Stimulated activated CD4-positive, alpha-beta T cell treated with anti-CD3 and anti-CD28 coated beads, TNF-alpha, amount 100 ng/mL, for 4 hours (primary cell): ENCODE data around the gene LRRC8A.
"Not testable (repeated sequence)": the region's sequence is repeated elsewhere in the genome, so short reads cannot be mapped to it uniquely, and the experiment has no call there.

Source experiments
- DNase-seq, 3 experiments: peaks; one replicate each; pipeline ENCODE4 v3.0.0-alpha.2; 2020; ENCODE audit warnings: low read depth in 3 of 3

LRRC8A gene

DNA sequence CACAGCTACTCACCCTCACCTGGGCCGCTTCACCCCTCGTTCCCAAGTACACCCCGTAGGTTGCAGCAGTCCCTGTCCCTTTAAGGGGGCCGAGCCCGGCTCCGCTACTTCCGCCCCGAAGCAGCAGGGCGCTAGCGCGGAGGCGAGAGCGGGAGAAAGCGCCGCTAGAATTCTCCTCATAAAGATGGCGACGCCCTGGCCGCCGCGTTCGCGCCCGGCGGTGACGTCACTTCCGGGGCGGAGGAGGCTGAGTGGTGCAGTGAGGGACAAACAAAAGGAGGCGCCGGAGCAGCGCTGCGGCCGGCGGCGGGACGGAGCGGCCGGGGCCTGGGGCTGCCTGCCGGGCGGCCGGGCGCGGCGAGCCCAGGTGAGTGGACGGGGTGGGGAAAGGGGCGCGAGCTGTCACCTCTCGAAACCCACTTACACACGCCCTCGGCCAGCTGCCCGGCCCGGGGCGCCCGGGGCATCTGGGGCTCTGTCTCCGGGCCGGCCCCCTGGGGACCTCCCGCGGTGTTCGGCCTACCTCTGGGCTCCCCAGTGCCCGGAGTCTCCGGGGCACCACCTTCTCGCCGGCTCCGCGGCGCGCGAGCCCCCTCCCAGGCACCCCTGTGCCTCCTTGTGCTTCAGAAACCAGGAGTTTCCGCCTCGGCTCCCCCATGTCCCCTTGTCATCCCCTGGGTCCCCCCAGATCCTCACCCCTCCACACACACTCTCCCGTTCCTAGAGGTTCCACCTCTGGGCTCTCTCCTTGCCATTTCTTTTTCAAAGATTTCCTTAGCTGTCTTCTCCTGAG is at the start of gene LRRC8A, which contains the start of gene KYAT1:
Gene LRRC8A, plus strand, starts transcription at position 250 of the 793 bp plus-strand sequence. CDS start 25,032 bp downstream, outside the sequence.
Gene KYAT1, minus strand, starts transcription at position 67 of the 793 bp plus-strand sequence. CDS start 36,545 bp downstream, outside the sequence.
- peak; percentile 96 to 97 (median 97) for DNase-seq

DNA sequence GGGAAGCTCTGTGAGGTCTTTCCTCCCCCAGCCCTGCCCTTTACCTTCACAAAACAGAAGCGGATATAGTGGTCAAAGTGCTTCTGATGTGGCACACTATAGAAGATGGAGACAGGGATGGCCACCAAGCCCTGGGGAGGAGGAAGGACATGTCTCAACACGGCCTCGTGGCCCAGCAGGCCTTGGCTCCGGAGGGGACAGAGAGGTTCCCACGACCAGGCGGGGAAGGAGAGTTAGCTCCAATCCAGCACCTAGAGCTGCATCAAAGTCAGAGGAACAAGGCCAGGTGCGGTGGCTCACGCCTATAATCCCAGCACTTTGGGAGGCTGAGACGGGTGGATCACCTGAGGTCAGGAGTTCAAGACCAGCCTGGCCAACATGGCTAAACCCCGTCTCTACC is 48.2 kb upstream of the LRRC8A start:
- no peak for DNase-seq

DNA sequence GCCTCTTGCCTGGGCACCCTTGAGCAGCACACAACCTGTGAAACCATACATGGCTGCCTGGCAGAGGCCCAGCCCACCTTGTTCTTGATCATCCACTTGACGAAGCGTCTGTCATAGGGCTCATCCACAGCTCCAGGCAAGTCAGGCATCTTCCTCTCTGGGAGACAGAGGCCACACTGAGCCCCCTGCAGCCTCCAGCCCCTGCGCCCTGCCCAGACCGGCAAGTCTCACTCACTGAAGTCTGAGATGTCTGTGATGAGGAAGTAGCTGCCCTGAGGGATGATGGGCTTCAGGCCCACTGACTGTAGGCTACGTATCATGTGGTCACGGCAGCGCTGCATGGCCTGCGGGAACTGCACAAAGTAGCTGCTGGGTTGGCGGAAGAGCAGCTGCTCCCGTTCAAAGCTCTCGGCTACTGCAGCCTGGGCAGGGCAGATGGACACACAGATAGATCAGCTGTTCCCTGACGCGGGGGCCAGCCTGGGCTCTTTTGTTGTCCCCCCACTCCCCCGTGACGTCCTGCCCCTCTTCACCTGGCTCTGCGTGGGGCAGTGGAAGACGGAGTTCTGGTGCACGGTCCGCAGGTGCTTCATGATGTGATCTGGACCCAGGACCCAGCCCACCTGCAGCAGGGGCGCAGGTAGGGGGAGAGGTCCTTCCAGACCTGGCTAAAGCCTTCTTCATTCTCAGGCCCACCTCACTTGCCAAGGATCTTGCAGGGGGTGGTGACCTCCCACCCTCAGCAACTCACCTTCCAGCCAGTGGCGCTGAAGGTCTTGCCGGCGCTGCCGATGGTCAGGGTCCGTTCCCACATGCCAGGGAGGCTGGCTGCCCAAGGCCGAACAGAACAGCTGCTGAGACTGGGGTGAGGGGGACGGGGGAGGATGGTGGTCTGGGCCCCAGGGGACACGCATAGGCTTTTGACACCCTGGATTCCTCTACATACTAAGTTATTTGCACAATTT is 46.4 kb upstream of the LRRC8A start:
- DNase-seq: no peak

DNA sequence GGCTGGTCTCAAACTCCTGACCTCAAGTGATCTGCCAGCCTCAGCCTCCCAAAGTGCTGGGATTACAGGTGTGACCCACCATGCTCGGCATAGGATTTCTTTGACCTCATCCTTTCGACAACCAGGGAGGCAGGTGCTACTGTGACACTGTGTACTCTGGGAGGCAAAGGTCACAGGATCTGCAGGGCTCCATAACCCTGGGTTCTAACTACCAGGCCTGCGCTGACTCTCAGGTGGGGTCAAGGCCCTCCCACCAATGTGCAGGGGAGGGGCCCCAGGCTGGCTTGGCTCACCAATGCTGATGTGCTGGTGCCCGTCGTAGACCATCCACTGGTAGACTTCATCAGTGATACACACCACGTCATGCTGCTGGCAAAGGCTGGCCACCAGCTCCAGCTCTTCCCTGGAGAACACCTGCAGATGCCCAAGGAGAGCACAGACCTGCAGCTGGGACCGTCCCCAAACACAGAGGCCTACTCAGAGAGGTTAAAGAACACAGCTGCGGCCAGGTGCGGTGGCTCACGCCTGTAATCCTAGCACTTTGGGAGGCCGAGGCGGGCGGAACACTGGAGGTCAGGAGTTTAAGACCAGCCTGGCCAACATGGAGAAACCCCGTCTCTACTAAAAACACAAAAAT is 45.3 kb upstream of the LRRC8A start:
- no peak for DNase-seq

DNA sequence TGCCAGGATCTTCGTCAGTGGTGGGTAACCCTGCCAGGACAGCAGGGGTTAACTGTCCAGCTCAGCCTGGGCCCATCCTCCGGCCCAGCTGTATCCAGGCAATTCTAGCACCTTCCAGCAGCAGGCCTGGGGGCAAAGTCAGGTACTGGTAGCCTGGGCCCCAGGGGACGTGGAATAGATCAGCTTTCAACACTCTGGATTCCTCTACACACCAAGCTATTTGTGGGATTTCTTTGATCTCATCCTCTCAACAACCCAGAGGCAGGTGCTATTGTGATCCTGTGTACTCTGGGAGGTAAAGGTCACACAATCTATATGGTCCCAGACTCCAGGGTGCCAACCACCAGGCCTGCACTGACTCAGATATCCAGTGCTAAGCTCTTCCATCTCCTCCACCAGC is 43.6 kb upstream of the LRRC8A start:
- DNase-seq: no peak

DNA sequence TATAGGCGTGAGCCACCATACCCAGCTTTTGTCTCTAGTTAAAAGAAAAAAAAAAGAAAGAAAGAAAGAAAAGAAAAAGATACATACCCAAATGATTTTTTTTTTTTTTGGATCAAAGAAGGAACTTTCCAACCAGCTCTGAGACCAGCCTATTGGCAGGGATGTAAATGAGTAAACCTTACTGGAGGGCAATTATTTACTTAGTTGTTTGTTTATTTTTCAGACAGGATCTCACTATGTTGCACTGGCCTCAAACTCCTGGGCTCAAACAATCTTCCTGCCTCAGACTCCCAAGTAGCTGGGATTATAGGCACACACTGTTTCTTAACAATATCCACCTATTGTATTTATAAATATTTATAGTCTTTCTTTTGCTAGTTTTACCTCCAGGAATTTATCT is 41.4 kb upstream of the LRRC8A start:
- no peak for DNase-seq

DNA sequence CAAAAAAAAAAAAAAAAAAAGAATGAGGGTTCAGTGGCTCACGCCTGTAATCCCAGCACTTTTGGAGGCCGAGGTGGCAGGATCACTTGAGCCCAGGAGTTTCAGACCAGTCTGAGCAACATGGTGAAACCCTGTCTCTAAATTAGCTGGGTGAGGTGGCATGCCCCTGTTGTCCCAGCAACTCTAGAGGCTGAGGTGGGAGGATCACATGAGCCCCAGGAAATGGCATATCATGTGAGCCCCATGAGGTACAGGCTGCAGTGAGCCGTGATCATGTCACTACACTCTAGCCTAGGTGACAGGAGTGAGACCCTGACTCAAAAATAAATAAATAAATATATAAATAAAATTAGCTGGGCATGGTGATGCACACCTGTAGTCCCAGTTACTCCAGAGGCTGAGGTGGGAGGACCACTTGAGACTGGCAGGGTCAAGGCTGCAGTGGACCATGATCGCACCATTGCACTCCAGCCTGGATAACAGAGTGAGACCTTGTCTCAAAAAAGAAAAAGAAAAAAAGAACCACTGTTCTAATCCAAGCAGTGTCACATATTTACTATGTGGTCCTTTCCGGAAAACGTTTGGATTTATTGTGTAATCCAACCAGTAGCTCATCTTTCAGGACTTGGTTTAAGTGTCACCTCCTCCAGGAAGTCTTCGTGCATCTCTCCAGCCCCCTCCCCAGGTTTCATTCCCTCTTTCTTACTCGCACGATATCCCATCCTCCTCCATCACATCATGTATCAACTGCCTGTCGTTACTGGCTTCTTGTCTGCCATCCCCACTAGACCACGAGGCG is 40.0 kb upstream of the LRRC8A start:
- DNase-seq: no peak

DNA sequence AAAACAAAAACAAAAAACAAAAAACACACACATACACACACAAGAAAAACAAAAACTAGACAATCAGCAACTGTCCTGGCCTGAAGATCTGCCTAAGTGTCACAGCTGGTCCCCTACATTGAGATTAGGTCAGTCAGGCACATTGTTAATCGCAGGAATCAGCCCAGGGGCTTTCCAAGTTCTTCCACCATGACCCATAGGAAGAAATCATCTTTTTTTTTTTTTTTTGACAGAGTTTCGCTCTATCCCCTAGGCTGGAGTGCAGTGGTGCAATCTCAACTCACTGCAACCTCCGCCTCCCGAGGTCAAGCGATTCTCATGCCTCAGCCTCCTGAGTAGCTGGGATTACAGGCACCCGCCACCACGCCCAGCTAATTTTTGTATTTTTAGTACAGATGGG is 38.8 kb upstream of the LRRC8A start:
- not testable (repeated sequence) for DNase-seq

DNA sequence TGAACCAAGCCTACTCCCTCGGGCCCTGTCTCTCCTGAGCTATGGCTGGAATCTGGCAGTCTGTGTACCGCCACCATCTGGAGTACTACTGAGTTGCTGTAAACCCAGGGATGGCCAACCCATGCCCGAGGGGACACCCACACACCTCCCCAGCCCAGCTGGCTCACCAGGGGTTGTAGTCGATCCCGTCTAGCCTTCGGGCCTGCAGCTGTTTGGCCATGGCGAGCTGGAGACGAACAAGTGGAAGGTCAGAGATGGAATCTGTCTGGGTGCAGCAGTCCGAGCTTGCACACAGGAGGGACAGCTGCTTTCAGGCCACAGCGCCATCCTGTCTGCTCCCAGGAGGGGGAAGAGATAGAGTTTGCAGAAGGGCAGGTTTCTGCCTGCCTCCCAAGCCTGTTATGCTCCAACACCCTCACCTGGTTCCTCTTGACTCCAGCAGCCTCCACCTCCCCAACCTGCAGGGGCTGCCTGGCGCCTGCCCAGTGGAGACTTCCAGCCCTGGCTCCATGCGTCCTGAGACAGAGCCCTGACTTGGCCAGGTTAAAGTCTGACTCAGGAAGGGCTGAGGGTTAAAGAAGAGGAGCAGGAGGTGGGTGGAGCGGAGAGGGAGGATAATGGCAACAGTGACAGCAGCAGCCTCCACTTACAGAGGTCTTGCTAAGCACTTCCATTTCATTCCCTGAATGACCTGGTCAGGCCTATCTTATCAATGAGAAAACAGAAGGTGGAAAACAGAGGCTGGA is 36.6 kb upstream of the LRRC8A start:
- DNase-seq: no peak

DNA sequence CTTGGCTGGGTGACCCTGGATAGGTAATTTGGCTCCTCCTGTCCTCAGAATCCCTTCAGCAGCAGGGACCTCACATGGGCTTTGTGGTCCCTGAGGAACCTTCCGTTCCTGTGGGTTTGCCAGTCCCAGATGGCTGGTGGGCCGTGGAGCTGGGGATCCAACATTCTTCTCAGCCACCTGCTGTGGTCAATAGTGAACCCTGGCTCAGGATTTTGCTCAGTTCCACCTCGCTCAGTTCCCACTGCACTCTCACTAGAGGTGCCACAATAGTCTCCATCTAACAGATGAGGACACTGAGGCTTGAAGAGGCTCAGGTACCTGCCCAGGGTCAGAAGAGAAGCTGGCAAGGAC is 35.3 kb upstream of the LRRC8A start:
- no peak for DNase-seq

DNA sequence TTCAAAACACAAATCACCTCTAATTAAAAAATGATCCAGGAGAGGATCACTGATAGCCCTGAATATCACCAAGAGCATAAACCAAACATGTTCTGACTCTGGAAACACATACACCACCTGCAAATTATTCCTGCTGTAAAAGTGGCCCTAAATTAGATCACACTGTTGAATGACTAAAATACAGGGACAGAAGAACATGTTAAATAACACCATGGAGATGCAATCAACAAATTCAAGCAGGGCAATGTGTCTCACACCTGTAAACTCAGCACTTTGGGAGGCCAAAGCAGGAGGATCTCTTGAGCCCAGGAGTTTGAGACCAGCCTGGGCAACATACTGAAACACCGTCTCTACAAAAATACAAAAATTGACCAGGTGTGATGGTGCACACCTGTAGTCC is 34.1 kb upstream of the LRRC8A start:
- DNase-seq: no peak

DNA sequence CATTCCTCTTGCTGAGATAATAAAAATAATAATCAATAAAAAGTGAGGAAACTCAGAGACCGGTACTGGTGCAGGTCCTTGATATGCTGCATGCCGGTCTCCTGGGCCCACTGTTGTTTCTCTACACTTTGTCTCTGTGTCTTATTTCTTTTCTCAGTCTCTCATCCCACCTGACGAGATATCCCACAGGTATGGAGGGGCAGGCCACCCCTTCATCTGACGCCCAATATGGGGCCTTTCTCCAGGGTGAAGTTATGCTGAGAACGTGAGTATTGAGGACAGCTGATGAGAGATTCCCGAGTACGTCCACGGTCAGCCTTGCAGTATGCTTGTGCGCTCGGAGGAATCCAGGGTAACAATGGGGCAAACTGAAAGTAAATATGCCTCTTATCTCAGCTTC is 30.9 kb upstream of the LRRC8A start:
- not testable (repeated sequence) for DNase-seq

DNA sequence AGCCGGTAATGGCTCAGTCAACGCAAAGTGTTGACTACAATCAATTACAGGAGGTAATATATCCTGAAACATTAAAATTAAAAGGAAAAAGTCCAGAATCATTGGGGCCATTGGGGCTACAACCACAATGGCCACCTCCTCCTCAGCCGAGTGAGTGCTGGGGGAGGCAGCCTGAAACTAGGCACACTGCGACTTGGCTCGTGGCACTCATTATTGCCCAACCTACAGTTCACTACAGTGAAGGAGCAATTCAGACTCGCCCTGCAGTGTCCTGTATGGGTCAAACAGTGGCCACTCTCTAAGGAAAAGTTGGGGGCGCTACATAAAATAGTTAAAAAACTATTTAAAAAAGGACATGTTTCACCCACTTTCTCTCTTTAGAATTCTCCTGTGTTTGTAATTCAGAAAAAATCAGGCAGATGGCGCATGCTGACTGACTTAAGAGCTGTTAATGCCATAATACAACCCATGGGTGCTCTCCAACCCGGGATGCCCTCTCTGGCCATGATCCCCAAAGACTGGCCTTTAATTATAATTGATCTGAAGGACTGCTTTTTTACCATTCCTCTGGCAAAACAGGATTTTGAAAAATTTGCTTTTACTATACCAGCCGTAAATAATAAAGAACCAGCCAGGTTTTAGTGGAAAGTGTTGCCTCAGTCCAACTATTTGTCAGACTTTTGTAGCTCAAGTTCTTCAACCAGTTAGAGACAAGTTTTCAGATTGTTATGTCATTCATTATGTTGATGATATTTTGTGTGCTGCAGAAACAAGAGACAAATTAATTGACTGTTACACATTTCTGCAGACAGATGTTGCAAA is 29.9 kb upstream of the LRRC8A start:
- not testable (repeated sequence) for DNase-seq

DNA sequence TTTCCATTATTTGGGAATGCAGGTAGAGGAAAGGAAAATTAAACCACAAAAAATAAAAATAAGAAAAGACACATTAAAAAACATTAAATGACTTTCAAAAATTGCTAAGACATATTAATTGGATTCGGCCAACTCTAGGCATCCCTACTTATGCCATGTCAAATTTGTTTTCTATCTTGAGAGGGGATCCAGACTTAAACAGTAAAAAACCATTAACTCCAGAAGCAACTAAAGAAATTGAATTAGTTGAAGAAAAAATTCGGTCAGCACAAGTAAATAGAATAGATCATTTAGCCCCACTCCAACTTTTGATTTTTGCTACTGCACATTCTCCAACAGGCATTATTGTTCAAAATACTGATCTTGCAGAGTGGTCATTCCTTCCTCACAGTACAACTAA is 29.3 kb upstream of the LRRC8A start:
- not testable (repeated sequence) for DNase-seq

DNA sequence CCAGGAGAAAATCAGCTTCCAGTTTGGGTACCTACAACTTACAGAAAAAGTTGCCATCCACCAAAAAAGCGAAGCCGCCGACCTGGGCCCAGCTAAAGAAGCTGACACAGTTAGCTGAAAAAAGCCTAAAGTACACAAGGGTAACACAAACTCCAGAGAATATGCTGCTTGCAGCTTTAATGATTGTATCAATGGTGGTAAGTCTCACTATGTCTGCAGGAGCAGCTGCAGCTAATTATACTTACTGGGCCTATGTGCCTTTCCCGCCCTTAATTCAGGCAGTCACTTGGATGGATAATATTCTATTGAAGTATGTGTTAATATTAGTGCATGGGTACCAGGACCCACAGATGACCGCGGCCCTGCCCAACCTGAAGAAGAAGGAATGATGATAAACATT is 27.5 kb upstream of the LRRC8A start:
- not testable (repeated sequence) for DNase-seq

DNA sequence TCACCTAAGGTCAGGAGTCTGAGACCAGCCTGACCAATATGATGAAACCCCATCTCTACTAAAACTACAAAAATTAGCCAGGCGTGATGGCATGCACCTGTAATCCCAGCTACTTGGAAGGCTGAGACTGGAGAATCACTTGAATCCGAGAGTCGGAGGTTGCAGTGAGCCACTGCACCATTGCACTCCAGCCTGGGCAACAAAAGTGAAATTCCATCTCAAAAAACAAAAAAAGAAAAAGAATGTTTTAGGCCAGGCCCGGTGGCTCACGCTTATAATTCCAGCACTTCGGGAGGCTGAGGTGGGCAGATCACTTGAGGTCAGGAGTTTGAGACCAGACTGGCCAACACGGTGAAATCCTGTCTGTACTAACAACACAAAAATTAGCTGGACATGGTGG is 23.5 kb upstream of the LRRC8A start:
- DNase-seq: not testable (repeated sequence)

DNA sequence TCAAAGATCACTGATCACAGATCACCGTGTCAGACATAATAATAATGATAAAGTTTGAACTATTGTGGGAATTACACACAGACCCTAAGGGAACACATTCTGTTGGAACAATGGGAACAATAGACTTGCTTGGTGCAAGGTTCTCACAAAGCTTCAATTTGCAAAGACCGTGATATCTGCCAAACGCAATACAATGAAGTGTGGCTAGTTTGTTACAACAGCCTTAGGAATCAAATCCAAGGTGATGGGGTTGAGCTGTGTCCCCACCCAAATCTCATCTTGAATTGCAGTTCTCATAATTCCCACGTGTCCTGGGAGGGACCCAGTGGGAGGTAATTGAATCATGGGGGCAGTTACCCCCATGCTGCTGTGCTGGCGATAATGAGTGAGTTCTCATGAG is 21.0 kb upstream of the LRRC8A start:
- no peak for DNase-seq

DNA sequence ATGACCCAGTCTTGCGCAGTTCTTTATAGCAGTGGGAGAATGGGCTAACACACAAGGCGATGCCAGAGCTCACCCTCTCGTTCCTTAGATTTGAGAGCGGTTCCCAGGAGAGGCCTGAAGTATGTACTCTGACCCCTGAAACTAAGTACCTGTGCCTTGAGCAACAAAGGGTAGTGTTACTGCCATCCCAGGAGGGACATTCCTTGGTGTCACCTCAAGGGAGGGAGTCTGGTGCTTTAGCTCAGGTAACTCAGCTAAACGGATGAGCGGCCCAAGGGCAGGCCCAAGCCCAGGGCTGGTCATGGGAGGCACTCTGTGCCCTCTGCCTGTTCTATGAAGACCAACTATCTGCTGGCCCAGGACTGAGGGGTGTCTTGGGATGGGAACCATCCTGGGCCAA is 20.4 kb upstream of the LRRC8A start:
- no peak for DNase-seq

DNA sequence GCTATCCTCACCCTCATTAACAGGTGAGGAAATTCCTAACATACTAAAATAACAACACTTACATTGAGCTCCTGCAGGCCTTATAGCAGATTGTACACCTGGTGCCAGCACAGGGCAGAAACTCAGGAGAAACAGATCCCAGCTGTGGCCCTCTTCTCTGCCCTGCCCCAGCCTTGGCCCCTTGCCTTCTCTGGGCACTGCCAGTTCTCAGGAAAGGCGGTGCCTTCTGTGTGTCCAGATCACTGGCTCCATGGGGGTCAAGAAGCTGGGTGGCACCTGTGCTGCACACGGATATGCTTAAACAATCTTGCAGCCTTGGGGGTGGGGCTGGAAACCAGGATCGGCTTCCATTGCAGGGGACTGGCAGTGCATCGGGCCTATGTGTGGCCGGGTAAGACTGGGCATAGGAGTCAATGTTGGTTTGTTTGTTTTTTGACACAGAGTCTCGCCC is 19.5 kb upstream of the LRRC8A start:
- DNase-seq: no peak

DNA sequence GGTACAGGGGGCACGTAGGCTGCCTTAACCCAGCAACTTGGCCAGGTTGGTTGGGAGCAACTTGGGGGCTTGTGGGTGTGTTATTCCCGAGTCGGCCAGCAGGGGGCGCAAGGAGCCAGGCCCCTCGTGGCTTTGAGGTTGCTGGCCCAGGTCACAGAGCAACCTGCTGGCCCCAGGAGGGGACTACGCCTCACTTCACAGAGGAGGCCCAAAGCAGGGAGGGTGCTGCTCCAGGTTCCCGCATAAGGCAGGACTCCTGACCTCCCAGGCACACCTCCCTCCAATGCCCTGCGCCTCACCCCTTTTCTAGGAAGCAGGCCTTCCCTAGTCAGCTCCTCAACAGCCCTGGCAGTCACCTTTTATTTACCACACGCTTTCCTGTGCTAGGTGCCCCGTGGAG is 18.3 kb upstream of the LRRC8A start:
- DNase-seq: peak; percentile 71 to 86 (median 77)
